HepG2 (cell line): Measurements from ENCODE around the gene PDE2A.

Experiments used
- CBX2 ChIP-seq, 2 experiments: fragments of 200-600 bp in 1 of 2; sonication (generic); formaldehyde crosslinking in 1 of 2; IDR thresholded peaks; 2 replicates each; pipeline versions ENCODE4 v1.7.0 to v1.8.1; 2018 to 2022; ENCODE audit warnings: low read depth in 2 of 2, low read length in 1 of 2, mild to moderate bottlenecking in 1 of 2, missing genetic modification reagents in 1 of 2
- ETV6 ChIP-seq: sonication (generic); formaldehyde crosslinking; conservative IDR thresholded peaks from 2 replicates; pipeline ENCODE4 v1.4.0; 2020; ENCODE audit warnings: missing genetic modification reagents
- EZH2 ChIP-seq: conservative IDR thresholded peaks from 2 replicates; pipeline ENCODE4 v1.6.1; 2012; ENCODE audit warnings: mild to moderate bottlenecking, low read depth, low read length, moderate library complexity
- JUN ChIP-seq: sonication (generic); formaldehyde crosslinking; IDR thresholded peaks from 2 replicates; pipeline ENCODE4 v1.4.0; 2020; ENCODE audit warnings: mild to moderate bottlenecking, missing genetic modification reagents
- SMC3 ChIP-seq: IDR thresholded peaks from 2 replicates; pipeline ENCODE4 v1.6.1; 2011; ENCODE audit warnings: low read length, improper control_type of control experiment
- YY1 ChIP-seq: IDR thresholded peaks from 2 replicates; pipeline ENCODE4 v1.6.1; 2011; ENCODE audit warnings: low read length, low read depth, moderate library complexity, mild to moderate bottlenecking; ENCODE audit not compliant: insufficient read depth, insufficient replicate concordance
- ZBTB20 ChIP-seq: sonication (generic); formaldehyde crosslinking; IDR thresholded peaks from 2 replicates; pipeline ENCODE4 v1.8.1; 2023; ENCODE audit warnings: missing genetic modification reagents, low read depth, mild to moderate bottlenecking, borderline replicate concordance
- ZBTB8A ChIP-seq: sonication (generic); formaldehyde crosslinking; IDR thresholded peaks from 2 replicates; pipeline ENCODE4 v1.4.0; 2020; ENCODE audit warnings: mild to moderate bottlenecking, low read depth, missing genetic modification reagents, borderline replicate concordance
- ZNF101 ChIP-seq: sonication (generic); formaldehyde crosslinking; IDR thresholded peaks from 2 replicates; pipeline ENCODE4 v1.4.0; 2020; ENCODE audit warnings: mild to moderate bottlenecking, low read depth, missing genetic modification reagents, borderline replicate concordance
- ZNF274 ChIP-seq: sonication (generic); formaldehyde crosslinking; IDR thresholded peaks from 2 replicates; pipeline ENCODE4 v1.5.1; 2020; ENCODE audit warnings: mild to moderate bottlenecking, missing genetic modification reagents
- ZNF333 ChIP-seq: sonication (generic); formaldehyde crosslinking; IDR thresholded peaks from 2 replicates; pipeline ENCODE4 v1.4.0; 2020; ENCODE audit warnings: mild to moderate bottlenecking, missing genetic modification reagents, borderline replicate concordance
- ZNF614 ChIP-seq: IDR thresholded peaks from 2 replicates; pipeline ENCODE4 v1.6.1; 2018; ENCODE audit warnings: missing biosample characterization, missing genetic modification reagents, inconsistent platforms, borderline replicate concordance
- TF ChIP-seq, protein P1 (sequence below): sonication (generic); formaldehyde crosslinking; IDR thresholded peaks from 2 replicates; pipeline ENCODE4 v1.4.0; 2020; ENCODE audit warnings: missing genetic modification reagents
- TF ChIP-seq, protein P2 (sequence below): sonication (generic); formaldehyde crosslinking; IDR thresholded peaks from 2 replicates; pipeline ENCODE4 v1.5.0; 2020; ENCODE audit warnings: mild to moderate bottlenecking, missing genetic modification reagents, moderate library complexity

DNA sequence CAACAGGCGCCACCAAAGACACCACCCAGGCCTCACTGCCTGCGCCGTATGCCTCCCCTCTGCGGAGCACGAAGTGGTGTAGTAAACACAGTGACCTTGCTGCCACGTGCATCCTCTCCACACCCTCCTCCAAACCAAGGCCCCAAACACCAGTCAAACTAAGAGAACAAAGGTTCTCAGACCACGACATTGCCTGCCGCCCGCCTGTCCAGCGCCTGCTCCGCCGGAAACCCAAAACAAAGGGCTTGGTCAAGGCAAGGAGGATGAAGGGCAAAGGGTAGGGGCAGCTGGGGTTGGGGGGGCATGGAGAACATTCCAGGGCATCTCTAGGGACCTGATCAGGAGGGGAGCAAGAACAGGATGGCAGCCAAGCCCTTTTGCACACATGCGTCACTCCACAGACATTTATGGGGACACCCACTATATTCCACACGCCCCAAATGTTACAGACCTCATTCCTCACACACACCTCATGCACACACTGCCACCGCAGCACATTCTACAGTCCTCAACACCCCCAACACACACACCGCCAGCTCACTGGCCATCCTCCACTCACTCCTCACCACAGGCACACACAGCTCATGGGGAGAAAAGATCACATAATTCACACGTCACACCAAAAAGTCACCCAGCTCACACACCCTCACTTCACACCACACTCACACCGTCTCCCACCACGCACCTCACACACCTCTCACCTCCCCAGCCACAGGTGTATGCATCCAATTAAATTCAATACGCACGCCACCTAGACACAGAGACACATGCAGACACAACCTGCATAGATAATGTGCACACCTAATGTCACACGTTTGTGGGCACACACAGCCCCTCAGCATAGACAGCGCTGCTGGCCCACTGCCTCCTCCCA is 34.5 kb downstream of the PDE2A start:
- TF ChIP-seq ZNF274: no peak
- no peak for TF ChIP-seq SMC3
- TF ChIP-seq ZNF614 (CRISPR knock-in tag): no peak
- no peak for TF ChIP-seq ZNF101 (CRISPR knock-in tag)
- TF ChIP-seq EZH2: no peak
- no peak for TF ChIP-seq ZBTB8A (CRISPR knock-in tag)
- no peak for TF ChIP-seq ETV6 (CRISPR knock-in tag)
- TF ChIP-seq, protein P1, sequence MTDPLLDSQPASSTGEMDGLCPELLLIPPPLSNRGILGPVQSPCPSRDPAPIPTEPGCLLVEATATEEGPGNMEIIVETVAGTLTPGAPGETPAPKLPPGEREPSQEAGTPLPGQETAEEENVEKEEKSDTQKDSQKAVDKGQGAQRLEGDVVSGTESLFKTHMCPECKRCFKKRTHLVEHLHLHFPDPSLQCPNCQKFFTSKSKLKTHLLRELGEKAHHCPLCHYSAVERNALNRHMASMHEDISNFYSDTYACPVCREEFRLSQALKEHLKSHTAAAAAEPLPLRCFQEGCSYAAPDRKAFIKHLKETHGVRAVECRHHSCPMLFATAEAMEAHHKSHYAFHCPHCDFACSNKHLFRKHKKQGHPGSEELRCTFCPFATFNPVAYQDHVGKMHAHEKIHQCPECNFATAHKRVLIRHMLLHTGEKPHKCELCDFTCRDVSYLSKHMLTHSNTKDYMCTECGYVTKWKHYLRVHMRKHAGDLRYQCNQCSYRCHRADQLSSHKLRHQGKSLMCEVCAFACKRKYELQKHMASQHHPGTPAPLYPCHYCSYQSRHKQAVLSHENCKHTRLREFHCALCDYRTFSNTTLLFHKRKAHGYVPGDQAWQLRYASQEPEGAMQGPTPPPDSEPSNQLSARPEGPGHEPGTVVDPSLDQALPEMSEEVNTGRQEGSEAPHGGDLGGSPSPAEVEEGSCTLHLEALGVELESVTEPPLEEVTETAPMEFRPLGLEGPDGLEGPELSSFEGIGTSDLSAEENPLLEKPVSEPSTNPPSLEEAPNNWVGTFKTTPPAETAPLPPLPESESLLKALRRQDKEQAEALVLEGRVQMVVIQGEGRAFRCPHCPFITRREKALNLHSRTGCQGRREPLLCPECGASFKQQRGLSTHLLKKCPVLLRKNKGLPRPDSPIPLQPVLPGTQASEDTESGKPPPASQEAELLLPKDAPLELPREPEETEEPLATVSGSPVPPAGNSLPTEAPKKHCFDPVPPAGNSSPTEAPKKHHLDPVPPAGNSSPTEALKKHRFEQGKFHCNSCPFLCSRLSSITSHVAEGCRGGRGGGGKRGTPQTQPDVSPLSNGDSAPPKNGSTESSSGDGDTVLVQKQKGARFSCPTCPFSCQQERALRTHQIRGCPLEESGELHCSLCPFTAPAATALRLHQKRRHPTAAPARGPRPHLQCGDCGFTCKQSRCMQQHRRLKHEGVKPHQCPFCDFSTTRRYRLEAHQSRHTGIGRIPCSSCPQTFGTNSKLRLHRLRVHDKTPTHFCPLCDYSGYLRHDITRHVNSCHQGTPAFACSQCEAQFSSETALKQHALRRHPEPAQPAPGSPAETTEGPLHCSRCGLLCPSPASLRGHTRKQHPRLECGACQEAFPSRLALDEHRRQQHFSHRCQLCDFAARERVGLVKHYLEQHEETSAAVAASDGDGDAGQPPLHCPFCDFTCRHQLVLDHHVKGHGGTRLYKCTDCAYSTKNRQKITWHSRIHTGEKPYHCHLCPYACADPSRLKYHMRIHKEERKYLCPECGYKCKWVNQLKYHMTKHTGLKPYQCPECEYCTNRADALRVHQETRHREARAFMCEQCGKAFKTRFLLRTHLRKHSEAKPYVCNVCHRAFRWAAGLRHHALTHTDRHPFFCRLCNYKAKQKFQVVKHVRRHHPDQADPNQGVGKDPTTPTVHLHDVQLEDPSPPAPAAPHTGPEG: no peak
- TF ChIP-seq, protein P2, sequence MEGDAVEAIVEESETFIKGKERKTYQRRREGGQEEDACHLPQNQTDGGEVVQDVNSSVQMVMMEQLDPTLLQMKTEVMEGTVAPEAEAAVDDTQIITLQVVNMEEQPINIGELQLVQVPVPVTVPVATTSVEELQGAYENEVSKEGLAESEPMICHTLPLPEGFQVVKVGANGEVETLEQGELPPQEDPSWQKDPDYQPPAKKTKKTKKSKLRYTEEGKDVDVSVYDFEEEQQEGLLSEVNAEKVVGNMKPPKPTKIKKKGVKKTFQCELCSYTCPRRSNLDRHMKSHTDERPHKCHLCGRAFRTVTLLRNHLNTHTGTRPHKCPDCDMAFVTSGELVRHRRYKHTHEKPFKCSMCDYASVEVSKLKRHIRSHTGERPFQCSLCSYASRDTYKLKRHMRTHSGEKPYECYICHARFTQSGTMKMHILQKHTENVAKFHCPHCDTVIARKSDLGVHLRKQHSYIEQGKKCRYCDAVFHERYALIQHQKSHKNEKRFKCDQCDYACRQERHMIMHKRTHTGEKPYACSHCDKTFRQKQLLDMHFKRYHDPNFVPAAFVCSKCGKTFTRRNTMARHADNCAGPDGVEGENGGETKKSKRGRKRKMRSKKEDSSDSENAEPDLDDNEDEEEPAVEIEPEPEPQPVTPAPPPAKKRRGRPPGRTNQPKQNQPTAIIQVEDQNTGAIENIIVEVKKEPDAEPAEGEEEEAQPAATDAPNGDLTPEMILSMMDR (CRISPR knock-in tag): no peak
- TF ChIP-seq JUN (CRISPR knock-in tag): no peak
- TF ChIP-seq ZNF333 (CRISPR knock-in tag): no peak
- TF ChIP-seq YY1: no peak
- no peak for TF ChIP-seq CBX2 (IDR thresholded peaks at IDR 0.05; ENCODE audit: low read depth, low read length)
- no peak for TF ChIP-seq CBX2 (CRISPR knock-in tag; IDR thresholded peaks at IDR 0.05; ENCODE audit: low read depth)
- no peak for TF ChIP-seq ZBTB20 (CRISPR knock-in tag)
